Uterus (tissue), 4 donors: ENCODE data around the gene SRSF5. TPM values are rescaled to one million over a fixed set of nuclear protein-coding genes. Genes with fewer than 3 reads are reported as not detected.

ENCODE experiments used
- DNase-seq, 2 donors: peaks; one replicate each; pipeline ENCODE4 v3.0.0-alpha.2; 2019 to 2020
- H3K27ac ChIP-seq, 2 donors: fragments of 200-600 bp; sonication (generic); 1 replicate in 1 of 2; 2 replicates in 1 of 2; pipeline ENCODE4 v1.5.1; 2016 to 2018
- H3K27me3 ChIP-seq, 2 donors: fragments of 200-600 bp; sonication (generic); one replicate each; pipeline ENCODE4 v1.5.1; 2018 to 2019; ENCODE audit warnings: control low read depth in 1 of 2
- H3K36me3 ChIP-seq, 2 donors: fragments of 200-600 bp; sonication (generic); one replicate each; pipeline ENCODE4 v1.5.1; 2019; ENCODE audit warnings: control low read depth in 1 of 2
- H3K4me1 ChIP-seq, 2 donors: fragments of 200-600 bp; sonication (generic); one replicate each; pipeline ENCODE4 v1.5.1; 2018 to 2019; ENCODE audit warnings: control low read depth in 1 of 2
- H3K4me3 ChIP-seq, 2 donors: fragments of 200-600 bp; sonication (generic); 1 replicate in 1 of 2; 2 replicates in 1 of 2; pipeline ENCODE4 v1.5.1; 2018 to 2019; ENCODE audit warnings: mild to moderate bottlenecking in 1 of 2
- H3K9me3 ChIP-seq, 2 donors: fragments of 200-600 bp; sonication (generic); one replicate each; pipeline ENCODE4 v1.5.1; 2019; ENCODE audit warnings: control low read depth in 1 of 2
- POLR2A ChIP-seq, 2 donors: fragments of 450-650 bp; IDR thresholded peaks; one replicate each; pipeline ENCODE4 v1.6.1; 2016; ENCODE audit warnings: antibody characterized with exemption in 2 of 2, mild to moderate bottlenecking in 1 of 2, moderate library complexity in 1 of 2
- intact Hi-C: fragments of 100-400 bp; cut with DNase I; formaldehyde crosslinking; loops from one replicate; pipeline ENCODE4 v1.15.1; 2023; ENCODE audit warnings: low total_unique reads
- total RNA-seq, 4 donors: library from RNA; depleted of rRNA in 3 of 4; stranded (reverse); fragments of >200 nt in 3 of 4; gene quantifications; one replicate each; pipeline versions ENCODE4 v1.1.0 to v1.2.4, GENCODE V29; 2014 to 2023
- TF ChIP-seq, protein P1 (sequence below), 4 experiments: fragments of 200-600 bp in 2 of 4; fragments of 450-650 bp in 2 of 4; sonication (generic) in 2 of 4; IDR thresholded peaks; one replicate each; pipeline ENCODE4 v1.5.1; 2016 to 2019; ENCODE audit warnings: antibody characterized with exemption in 4 of 4, mild to moderate bottlenecking in 2 of 4, moderate library complexity in 1 of 4
- donor health status: DM: yes; HTN: yes; CAD: no.

Gene SRSF5
- total RNA-seq, 4 donors from 2014 or later = 183 to 570 (median 403) TPM

DNA sequence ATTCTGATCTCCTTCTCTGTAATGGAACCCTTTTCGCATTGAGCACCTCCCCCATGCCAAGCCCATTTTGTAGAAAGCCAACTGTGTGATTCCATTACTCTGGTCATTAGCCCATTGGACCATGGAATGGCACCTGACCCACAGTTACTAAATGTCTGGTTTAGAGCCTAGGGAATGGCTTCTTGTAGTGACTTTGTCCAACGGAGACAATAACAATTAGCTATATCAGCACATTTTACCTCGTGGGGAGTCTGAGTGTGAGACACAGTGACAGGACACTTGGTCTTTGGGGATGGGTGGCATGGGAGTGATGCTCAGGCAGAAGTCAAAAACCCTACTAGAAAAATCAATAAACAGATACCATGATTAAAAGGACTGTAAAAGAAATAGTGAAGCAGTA lies 19.7 kb downstream of the SRSF5 start:
- H3K9me3 ChIP-seq = no peaks in the 10 kb centered on the region
- H3K27ac ChIP-seq = no peak overlapping the region
- TF ChIP-seq, protein P1, sequence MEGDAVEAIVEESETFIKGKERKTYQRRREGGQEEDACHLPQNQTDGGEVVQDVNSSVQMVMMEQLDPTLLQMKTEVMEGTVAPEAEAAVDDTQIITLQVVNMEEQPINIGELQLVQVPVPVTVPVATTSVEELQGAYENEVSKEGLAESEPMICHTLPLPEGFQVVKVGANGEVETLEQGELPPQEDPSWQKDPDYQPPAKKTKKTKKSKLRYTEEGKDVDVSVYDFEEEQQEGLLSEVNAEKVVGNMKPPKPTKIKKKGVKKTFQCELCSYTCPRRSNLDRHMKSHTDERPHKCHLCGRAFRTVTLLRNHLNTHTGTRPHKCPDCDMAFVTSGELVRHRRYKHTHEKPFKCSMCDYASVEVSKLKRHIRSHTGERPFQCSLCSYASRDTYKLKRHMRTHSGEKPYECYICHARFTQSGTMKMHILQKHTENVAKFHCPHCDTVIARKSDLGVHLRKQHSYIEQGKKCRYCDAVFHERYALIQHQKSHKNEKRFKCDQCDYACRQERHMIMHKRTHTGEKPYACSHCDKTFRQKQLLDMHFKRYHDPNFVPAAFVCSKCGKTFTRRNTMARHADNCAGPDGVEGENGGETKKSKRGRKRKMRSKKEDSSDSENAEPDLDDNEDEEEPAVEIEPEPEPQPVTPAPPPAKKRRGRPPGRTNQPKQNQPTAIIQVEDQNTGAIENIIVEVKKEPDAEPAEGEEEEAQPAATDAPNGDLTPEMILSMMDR (IDR thresholded peaks at IDR 0.05) = no peak
- TF ChIP-seq POLR2A (IDR thresholded peaks at IDR 0.05) = no peak
- DNase-seq = no peak
- H3K27me3 ChIP-seq = no peaks in the 10 kb centered on the region
- no peak overlapping the region for H3K4me3 ChIP-seq
- no peaks in the 10 kb centered on the region for H3K36me3 ChIP-seq
- intact Hi-C loops = no loop called here
- no peaks in the 10 kb centered on the region for H3K4me1 ChIP-seq

DNA sequence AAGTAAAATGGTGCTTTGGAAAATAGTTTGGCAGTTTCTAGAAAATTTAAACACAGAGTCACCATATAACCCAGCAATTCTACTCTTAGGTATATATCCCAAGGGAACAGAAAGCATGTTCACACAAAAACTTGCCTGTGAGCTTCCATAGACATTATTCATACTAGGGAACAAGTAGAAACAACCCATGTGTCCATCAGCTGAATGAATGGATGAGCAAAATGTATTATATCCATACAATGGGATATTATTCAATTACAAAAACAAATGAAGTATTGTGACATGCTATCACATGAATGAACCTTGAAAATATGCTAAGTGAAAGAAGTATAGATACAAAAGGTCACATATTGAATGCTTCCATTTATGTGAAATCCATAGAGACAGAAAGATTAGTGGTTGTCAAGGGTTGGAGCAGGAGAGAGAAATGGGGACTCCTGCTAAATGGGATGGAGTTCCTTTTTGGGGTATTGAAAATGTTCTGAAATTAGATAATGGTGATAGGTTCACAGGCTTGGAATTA lies 22.2 kb downstream of the SRSF5 start:
- intact Hi-C loops = no loop called here
- no peak for TF ChIP-seq POLR2A (IDR thresholded peaks at IDR 0.05)
- TF ChIP-seq, protein P1 (IDR thresholded peaks at IDR 0.05) = no peak
- H3K36me3 ChIP-seq = no peaks in the 10 kb centered on the region
- H3K4me1 ChIP-seq = no peaks in the 10 kb centered on the region
- H3K27me3 ChIP-seq = no peaks in the 10 kb centered on the region
- no peak overlapping the region for H3K27ac ChIP-seq
- no peak for DNase-seq
- H3K4me3 ChIP-seq = no peak overlapping the region
- H3K9me3 ChIP-seq = no peaks in the 10 kb centered on the region

DNA sequence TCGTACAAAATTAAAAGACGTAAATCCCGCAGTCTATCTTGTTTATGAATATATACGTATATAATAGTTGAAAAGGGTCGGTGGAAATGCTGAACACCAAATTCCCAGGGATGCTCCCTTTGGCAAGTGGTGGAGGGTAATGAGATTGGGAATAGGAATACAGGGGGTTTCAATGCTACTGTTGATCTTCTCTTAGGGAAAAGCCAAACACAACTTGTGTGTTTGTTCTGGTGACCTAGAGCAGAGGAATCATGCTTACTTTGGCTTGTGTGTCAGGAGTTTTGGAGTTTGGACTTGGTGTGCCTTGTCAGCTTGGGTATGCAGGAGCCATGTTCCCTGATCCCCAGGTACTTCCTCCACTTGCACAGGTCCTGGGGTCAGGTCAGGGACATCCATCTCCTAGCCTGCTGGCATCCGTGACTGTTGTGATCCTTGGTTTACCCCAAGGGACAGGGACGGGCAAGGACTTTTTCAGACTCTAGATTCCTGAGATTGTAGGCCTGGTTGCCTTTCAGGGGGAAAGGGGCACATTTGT lies 26.0 kb downstream of the SRSF5 start:
- Histone ChIP-seq H3K4me3 (no peak overlapping the region), H3K36me3 (no peaks in the 10 kb centered on the region), H3K9me3 (no peaks in the 10 kb centered on the region), H3K4me1 (no peaks in the 10 kb centered on the region), H3K27ac (no peak overlapping the region), H3K27me3 (no peaks in the 10 kb centered on the region)
- intact Hi-C loops = no loop called here
- DNase-seq = no peak
- TF ChIP-seq POLR2A (IDR thresholded peaks at IDR 0.05) = no peak
- TF ChIP-seq, protein P1 (IDR thresholded peaks at IDR 0.05) = no peak

DNA sequence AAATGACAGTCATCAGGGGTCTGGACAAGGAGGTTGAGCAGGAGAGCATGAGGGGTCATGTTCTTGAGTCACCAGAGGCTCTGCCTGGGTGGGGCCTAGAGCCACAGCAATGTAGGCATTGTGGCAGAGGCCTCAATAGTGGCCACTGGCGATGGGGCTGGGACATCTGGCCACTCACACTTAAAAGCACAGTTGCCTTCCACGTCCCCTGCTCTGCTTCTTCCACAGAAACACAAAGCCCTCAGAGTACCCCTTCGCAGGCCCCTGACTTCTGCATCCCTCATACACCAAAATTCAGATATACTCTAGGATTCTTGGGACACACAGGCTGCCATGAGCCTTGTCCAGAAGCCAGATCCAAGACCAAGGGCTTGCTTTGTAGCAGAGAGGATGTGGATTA lies 27.8 kb downstream of the SRSF5 start:
- TF ChIP-seq, protein P1 (IDR thresholded peaks at IDR 0.05) = no peak
- TF ChIP-seq POLR2A (IDR thresholded peaks at IDR 0.05) = no peak
- no peaks in the 10 kb centered on the region for H3K9me3 ChIP-seq
- no peaks in the 10 kb centered on the region for H3K4me1 ChIP-seq
- intact Hi-C loops = no loop called here
- H3K27ac ChIP-seq = no peak overlapping the region
- no peaks in the 10 kb centered on the region for H3K36me3 ChIP-seq
- DNase-seq = no peak
- no peak overlapping the region for H3K4me3 ChIP-seq
- no peaks in the 10 kb centered on the region for H3K27me3 ChIP-seq

DNA sequence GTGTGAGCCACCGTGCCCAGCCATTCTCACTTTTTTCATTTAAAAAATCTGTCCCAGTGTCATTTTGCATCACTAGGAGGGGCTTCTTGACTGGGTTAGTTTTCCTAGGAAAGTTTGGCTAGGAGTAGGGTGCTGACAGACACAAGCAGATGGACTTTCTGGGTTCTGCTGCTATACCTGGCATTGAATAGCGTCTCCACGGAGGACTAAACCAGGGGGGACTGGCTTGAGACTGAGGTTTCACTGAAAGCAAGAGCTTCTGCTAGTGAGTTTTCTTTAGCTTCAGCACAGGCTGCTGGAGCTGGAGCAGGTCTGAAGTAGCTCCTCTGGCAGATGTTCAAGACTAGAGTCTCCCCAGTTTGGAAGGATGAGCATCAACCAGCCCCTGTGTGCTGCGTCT lies 28.7 kb downstream of the SRSF5 start:
- Histone ChIP-seq H3K27ac (no peak overlapping the region), H3K27me3 (no peaks in the 10 kb centered on the region), H3K4me1 (no peaks in the 10 kb centered on the region), H3K4me3 (no peak overlapping the region), H3K9me3 (no peaks in the 10 kb centered on the region), H3K36me3 (no peaks in the 10 kb centered on the region)
- DNase-seq = no peak
- no peak for TF ChIP-seq POLR2A (IDR thresholded peaks at IDR 0.05)
- TF ChIP-seq, protein P1 (IDR thresholded peaks at IDR 0.05) = no peak
- intact Hi-C loops = no loop called here
